GM21360 (cell line): Measurements from ENCODE around the gene MPL.

Source experiments
- ATAC-seq: cut with Tn5 transposase; IDR thresholded peaks from one replicate; pipeline ENCODE4 v1.9.1; 2021; ENCODE audit warnings: mild to moderate bottlenecking, moderate library complexity; ENCODE audit not compliant: unreplicated experiment

The MPL gene

GRCh38 chr1:43351421-43352350 lies 14.1 kb downstream of the MPL start:
- no peak for ATAC-seq

GRCh38 chr1:43352351-43352705 lies 14.7 kb downstream of the MPL start:
- ATAC-seq = no peak

- ATAC-seq = no peak
Observed at GRCh38 chr1:43352881-43353280, 15.3 kb downstream of the MPL start.

DNA sequence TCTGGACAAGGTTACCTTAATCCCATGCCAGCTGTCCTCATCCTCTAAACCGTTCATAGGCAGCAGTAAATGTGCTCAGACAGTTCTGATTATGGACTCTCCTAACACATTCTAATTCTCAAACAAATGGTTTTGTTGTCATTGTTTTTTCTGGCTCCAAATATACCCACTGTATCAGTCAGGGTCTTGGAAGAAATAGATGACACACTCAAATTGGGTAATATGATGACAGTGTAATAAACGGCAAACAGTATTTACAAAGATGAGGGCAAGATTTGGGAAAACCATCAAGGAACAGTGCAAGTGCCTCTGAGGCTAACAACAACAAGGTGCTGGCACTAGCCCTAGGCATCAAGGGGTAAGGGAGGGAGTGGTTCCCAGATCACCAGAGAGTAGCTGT lies 16.9 kb downstream of the MPL start:
- no peak for ATAC-seq

DNA sequence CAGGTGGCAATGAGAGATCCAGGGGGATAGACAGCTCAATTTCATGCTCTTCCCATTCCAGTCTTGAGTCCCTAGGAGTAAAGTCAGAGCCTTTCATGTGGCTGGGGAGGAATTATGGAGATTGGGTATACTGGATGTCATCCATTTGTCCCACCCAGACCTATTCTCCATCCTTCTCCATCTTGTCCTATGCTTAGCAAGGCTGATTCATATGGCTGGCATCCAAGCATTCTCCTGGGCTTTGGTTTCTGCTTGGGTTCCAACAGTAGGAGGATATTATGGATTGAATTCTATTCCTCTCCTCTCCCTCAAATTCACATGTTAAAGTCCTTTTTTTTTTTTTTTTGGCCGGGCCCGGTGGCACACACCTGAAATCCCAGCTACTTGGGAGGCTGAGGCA lies 17.3 kb downstream of the MPL start:
- no peak for ATAC-seq

GRCh38 chr1:43357251-43357650 lies 19.6 kb downstream of the MPL start:
- ATAC-seq = no peak

DNA sequence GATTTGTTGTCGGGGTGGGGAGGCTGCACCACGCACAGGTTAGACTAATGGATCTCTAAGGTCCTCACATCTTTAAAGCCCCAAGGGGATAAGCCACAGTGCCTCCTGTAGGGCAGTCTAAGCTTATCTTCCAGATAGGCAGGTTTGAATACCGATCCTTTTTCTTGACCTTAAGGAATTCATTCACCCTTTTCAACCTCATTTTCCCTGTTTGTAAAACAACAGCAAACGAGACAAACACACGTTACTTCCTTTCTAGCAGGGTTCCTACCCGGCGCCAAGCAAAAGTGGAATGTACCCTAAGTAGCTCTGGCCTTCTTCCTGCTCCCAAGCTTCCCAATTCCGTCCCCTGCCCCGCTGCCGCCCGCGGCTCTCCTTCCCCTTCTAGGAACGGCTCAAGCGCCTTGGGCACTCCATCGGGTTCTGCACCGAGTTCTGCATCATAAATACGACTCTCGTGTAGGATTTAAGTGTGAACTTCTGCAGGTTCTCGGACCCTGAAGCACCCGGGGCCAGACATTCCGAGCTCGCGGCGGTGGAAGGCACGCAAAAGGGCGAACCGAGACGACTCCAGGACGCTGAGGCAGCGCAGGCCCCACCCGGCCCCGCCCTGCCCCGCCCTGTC lies 20.6 kb downstream of the MPL start:
- ATAC-seq = peak; percentile 3

DNA sequence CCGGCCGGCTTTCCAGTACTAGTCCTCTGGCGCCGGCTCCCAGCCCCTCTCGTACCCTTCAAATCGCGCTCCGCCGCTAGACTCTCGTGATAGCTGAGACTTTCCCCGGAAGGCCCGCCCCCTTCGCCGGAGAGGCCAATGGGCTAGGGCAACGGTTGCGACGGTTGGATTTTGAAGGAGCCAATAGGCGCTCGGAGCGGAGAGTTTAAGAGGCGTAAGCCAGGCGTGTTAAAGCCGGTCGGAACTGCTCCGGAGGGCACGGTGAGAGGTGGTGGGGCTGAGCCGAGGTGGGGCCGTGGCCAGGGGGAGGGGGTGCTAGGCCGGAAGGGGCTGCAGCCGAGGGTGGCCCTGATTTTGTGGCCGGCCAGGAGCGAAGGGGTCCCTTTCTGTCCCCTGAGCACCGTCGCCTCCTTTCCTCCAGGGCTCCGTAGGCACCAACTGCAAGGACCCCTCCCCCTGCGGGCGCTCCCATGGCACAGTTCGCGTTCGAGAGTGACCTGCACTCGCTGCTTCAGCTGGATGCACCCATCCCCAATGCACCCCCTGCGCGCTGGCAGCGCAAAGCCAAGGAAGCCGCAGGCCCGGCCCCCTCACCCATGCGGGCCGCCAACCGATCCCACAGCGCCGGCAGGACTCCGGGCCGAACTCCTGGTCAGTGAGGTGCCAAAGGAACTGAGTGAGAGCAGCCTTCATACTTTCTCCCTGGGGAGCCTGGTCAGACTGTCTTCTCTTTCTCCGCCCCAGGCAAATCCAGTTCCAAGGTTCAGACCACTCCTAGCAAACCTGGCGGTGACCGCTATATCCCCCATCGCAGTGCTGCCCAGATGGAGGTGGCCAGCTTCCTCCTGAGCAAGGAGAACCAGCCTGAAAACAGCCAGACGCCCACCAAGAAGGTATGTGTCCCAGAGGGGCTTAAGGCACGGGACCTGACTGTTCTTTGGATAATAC lies 21.4 kb downstream of the MPL start, which contains the start of gene CDC20:
TSS of gene CDC20 (plus strand) at position 236 of the 948 bp plus-strand sequence. CDS start at position 471, 235 bp downstream.
- peak; percentile 95 for ATAC-seq

DNA sequence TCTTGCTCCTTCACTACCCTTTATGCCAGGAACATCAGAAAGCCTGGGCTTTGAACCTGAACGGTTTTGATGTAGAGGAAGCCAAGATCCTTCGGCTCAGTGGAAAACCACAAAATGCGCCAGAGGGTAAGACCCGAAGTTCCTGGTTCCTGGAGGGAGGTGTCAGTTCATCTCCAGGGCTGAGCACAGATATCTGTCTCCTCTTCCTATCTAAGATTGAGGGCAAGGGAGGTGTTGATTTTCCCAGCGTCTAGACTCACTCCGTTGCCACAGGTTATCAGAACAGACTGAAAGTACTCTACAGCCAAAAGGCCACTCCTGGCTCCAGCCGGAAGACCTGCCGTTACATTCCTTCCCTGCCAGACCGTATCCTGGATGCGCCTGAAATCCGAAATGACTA lies 22.1 kb downstream of the MPL start:
- no peak for ATAC-seq

DNA sequence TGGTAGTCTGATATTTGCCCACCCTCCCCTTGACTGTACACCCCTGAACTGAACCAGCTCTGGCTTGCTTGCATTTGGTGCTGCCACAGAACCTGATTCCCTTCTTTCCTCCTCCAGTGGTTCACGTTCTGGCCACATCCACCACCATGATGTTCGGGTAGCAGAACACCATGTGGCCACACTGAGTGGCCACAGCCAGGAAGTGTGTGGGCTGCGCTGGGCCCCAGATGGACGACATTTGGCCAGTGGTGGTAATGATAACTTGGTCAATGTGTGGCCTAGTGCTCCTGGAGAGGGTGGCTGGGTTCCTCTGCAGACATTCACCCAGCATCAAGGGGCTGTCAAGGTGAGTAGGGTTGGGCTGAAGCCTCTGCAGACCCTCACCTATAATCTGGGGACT lies 23.0 kb downstream of the MPL start:
- ATAC-seq = no peak

GRCh38 chr1:43363283-43363934 lies 25.8 kb downstream of the MPL start:
- ATAC-seq = no peak

DNA sequence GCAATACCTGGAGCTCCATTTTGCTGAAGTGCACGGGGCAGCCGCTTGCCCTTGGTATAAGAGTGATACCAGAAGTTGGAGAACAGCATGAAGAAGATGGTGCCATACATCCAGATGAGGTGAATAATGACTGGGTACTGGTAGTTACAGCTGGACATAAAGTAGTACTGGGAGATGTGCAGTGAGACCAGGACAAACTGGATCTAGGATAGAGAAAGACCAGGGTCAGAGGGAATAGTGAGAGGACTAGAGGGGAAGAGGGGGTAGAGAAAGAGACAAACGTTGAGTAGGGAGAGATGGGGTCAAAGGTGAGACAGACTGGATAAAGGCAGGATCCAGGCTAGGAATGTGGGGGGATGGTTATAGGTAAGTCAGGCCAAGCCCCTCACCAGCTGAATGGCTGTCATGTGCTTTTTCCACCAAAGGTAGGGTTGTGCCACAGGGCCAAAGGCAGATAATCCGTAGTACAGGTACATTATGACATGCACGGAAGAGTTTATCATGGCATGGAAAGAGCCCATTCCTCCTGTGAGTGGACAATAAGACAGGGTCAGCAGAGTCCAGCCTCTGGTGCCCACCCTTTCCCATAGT lies 26.4 kb downstream of the MPL start:
- no peak for ATAC-seq

GRCh38 chr1:43365678-43366077 lies 28.1 kb downstream of the MPL start:
- no peak for ATAC-seq

GRCh38 chr1:43366179-43366578 lies 28.6 kb downstream of the MPL start:
- ATAC-seq = no peak

DNA sequence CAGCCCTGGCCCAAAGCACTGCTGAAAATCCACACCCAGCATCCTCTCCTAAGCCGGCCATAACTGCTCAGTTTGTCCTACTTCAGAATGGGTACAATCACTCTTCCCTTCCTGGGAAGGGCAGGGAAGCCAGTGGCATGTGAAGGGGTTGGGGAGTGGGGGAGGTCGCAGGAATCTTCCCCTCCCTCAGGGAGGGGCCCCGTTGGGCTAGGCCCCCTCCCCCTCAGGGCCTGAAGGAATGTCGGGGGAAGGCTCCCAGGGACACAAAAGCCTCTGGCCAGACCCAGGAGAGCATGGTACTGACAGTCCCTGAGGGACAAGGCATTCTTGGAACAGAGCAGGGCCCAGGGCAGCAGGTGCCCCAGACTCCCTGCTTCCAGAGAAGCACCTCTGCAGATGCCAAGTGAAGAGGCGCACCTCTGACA lies 29.0 kb downstream of the MPL start:
- no peak for ATAC-seq

- ATAC-seq = no peak
Observed at GRCh38 chr1:43367026-43367903, 29.6 kb downstream of the MPL start.

- ATAC-seq = peak; percentile 70
Observed at GRCh38 chr1:43367904-43368645, 30.5 kb downstream of the MPL start, which contains the start of gene ELOVL1. Gene ELOVL1, minus strand, starts transcription at chr1:43368011. Its CDS starts 2,402 bp downstream, at chr1:43365609.

DNA sequence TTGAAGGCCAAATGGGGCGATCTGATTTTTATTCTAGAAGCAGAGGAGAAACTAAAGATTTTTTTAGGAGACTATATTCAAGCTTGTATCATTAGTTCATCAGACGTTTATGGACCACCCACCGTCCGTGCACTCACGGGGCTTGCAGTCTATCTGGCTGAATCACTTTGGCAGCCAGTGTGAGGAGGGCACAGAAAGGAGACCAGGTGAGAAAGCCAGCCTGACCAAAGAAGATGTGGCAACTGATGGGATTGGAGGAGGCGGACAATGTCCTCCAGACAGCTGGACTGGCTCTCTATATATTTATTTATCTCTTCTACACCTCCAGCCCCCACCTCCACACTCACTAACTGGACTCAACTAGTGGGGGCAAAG lies 31.0 kb downstream of the MPL start:
- no peak for ATAC-seq
